HG03025 (cell line): Measurements from ENCODE around the gene ARHGEF11.
"Not testable (repeated sequence)": the region's sequence is repeated elsewhere in the genome, so short reads cannot be mapped to it uniquely, and the experiment has no call there.

Experiments used
- ATAC-seq: cut with Tn5 transposase; IDR thresholded peaks from one replicate; pipeline ENCODE4 v1.9.1; 2021; ENCODE audit warnings: mild to moderate bottlenecking, moderate library complexity; ENCODE audit not compliant: unreplicated experiment, low FRiP score

ARHGEF11 gene

GRCh38 chr1:156935505-156936128 is 109.9 kb downstream of the ARHGEF11 start:
- no peak for ATAC-seq

GRCh38 chr1:156933136-156933535 is 112.4 kb downstream of the ARHGEF11 start:
- ATAC-seq = no peak

- no peak for ATAC-seq
Observed at GRCh38 chr1:156931974-156932710, 113.4 kb downstream of the ARHGEF11 start.

GRCh38 chr1:156931211-156931952 is 114.2 kb downstream of the ARHGEF11 start:
- ATAC-seq = no peak

GRCh38 chr1:156930483-156930882 is 115.1 kb downstream of the ARHGEF11 start:
- ATAC-seq = no peak

- no peak for ATAC-seq
Observed at GRCh38 chr1:156929596-156930238, 115.8 kb downstream of the ARHGEF11 start.

- ATAC-seq = no peak
Observed at GRCh38 chr1:156928043-156928602, 117.4 kb downstream of the ARHGEF11 start.

- ATAC-seq = no peak
Observed at GRCh38 chr1:156927215-156928042, 118.1 kb downstream of the ARHGEF11 start.

- not testable (repeated sequence) for ATAC-seq
Observed at GRCh38 chr1:156926695-156927094, 118.8 kb downstream of the ARHGEF11 start.

GRCh38 chr1:156926175-156926574 is 119.4 kb downstream of the ARHGEF11 start:
- no peak for ATAC-seq

GRCh38 chr1:156925154-156926010 is 120.2 kb downstream of the ARHGEF11 start:
- no peak for ATAC-seq

GRCh38 chr1:156924478-156925153 is 120.9 kb downstream of the ARHGEF11 start:
- no peak for ATAC-seq

GRCh38 chr1:156923670-156924477 is 121.7 kb downstream of the ARHGEF11 start:
- ATAC-seq = no peak

GRCh38 chr1:156922986-156923669 is 122.4 kb downstream of the ARHGEF11 start:
- ATAC-seq = no peak

GRCh38 chr1:156921053-156921529 is 124.5 kb downstream of the ARHGEF11 start:
- ATAC-seq = no peak

GRCh38 chr1:156920233-156921052 is 125.1 kb downstream of the ARHGEF11 start, which contains the start of gene LRRC71:
TSS of gene LRRC71 (plus strand) at chr1:156920632. CDS start at chr1:156920804, 172 bp downstream.
- ATAC-seq = no peak
